ENCODE data around the gene PNKP.

GRCh38 chr19:49847731-49848696 lies 19.4 kb downstream of the PNKP start:
- no peak for TF ChIP-seq POLR2AphosphoS5 (IDR thresholded peaks at IDR 0.05; ENCODE audit: low read depth, low read length)
- no peak for TF ChIP-seq POLR2A (IDR thresholded peaks at IDR 0.05; ENCODE audit: low read depth, low read length)
- TF ChIP-seq TAF1 (IDR thresholded peaks at IDR 0.05; ENCODE audit: low read depth, low read length): no peak
- TF ChIP-seq PAX5 (IDR thresholded peaks at IDR 0.05; ENCODE audit: insufficient read depth, low read length, severe bottlenecking): no peak
- no peak for TF ChIP-seq POU2F2 (IDR thresholded peaks at IDR 0.05; ENCODE audit: low read depth, low read length)
